Chondrocyte (in vitro differentiated cells): Measurements from ENCODE around the gene MKLN1. TPM values are rescaled to one million over a fixed set of nuclear protein-coding genes. Genes with fewer than 3 reads are reported as not detected.

Experiments used
- DNase-seq: peaks from one replicate; pipeline ENCODE4 v3.0.0; 2021; ENCODE audit warnings: mixed read lengths, low spot score
- H3K27ac Mint-ChIP-seq: one replicate; pipeline ENCODE4 v1.8.0; 2021; ENCODE audit warnings: mild to moderate bottlenecking, moderate library complexity, mixed read lengths; ENCODE audit not compliant: unreplicated experiment
- H3K27me3 Mint-ChIP-seq: 2 replicates; pipeline ENCODE4 v1.8.0; 2021; ENCODE audit warnings: low read depth, mixed read lengths
- H3K36me3 Mint-ChIP-seq: 2 replicates; pipeline ENCODE4 v1.8.0; 2021; ENCODE audit warnings: low read depth, mixed read lengths
- H3K4me1 Mint-ChIP-seq: 2 replicates; pipeline ENCODE4 v1.8.0; 2021; ENCODE audit warnings: low read depth, mild to moderate bottlenecking, mixed read lengths
- H3K4me3 Mint-ChIP-seq: one replicate; pipeline ENCODE4 v1.8.0; 2021; ENCODE audit warnings: mild to moderate bottlenecking, moderate library complexity, mixed read lengths; ENCODE audit not compliant: unreplicated experiment
- H3K9me3 Mint-ChIP-seq: 2 replicates; pipeline ENCODE4 v1.8.0; 2021; ENCODE audit warnings: low read depth, mixed read lengths
- total RNA-seq: library from RNA; stranded (reverse); gene quantifications from 3 replicates; pipeline ENCODE4 v1.2.1, GENCODE V29; 2021
- TF ChIP-seq, protein P1 (sequence below): fragments of 200-600 bp; sonication (generic); IDR thresholded peaks from 2 replicates; pipeline ENCODE4 v1.5.0; 2021; ENCODE audit warnings: antibody characterized with exemption, mild to moderate bottlenecking, moderate library complexity

MKLN1 gene
- total RNA-seq, 1 donor from 2014 or later = 33.4 TPM

DNA sequence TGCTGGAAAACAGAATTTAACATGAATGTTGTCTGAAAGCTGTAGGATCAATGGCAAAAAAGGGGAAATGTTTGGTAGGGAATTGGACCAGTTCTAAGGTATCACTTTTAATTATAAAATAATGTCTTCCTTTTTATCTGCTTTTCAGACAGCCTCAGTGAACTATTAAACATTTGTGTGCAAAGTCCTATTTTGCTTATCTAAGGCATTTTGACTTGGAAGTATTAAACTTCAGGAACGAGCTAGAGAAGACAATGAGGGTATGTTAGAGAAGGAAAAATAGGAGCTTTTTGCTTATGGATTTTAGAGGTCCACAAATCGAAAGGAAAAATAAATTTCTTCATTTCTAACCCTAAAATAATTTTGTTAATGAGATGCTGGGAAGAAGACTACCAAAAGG, 165.4 kb downstream of the MKLN1 start:
- Mint-ChIP-seq H3K27ac (peak overlapping the region; percentile 84), H3K4me1 (peaks cover 31% of the 10 kb centered on the region), H3K9me3 (no peaks in the 10 kb centered on the region), H3K27me3 (no peaks in the 10 kb centered on the region), H3K4me3 (no peak overlapping the region), H3K36me3 (peaks cover 2% of the 10 kb centered on the region)
- TF ChIP-seq, protein P1, sequence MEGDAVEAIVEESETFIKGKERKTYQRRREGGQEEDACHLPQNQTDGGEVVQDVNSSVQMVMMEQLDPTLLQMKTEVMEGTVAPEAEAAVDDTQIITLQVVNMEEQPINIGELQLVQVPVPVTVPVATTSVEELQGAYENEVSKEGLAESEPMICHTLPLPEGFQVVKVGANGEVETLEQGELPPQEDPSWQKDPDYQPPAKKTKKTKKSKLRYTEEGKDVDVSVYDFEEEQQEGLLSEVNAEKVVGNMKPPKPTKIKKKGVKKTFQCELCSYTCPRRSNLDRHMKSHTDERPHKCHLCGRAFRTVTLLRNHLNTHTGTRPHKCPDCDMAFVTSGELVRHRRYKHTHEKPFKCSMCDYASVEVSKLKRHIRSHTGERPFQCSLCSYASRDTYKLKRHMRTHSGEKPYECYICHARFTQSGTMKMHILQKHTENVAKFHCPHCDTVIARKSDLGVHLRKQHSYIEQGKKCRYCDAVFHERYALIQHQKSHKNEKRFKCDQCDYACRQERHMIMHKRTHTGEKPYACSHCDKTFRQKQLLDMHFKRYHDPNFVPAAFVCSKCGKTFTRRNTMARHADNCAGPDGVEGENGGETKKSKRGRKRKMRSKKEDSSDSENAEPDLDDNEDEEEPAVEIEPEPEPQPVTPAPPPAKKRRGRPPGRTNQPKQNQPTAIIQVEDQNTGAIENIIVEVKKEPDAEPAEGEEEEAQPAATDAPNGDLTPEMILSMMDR = no peak
- DNase-seq = no peak

DNA sequence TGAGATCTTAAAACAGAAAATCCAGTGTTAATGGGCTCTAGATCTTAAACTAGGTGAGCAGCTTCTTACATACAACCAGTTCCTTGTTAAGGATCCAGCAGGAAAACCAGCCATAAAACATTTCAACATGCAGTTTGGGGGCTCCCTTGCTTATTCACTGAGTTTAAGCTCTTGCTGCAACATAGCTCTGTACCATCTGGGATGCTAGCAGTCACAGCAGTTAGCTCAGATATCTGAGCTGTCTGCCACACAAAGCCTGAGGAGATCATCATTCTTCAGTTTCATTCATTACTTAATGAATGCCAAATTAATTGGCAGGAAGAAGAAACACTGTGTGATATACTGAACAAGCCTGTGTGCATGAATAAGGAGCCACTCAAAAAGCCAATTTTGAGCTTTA, 165.9 kb downstream of the MKLN1 start:
- H3K27ac Mint-ChIP-seq = no peak overlapping the region
- H3K36me3 Mint-ChIP-seq = peaks cover 2% of the 10 kb centered on the region
- DNase-seq = no peak
- TF ChIP-seq, protein P1 = no peak
- no peaks in the 10 kb centered on the region for H3K27me3 Mint-ChIP-seq
- no peak overlapping the region for H3K4me3 Mint-ChIP-seq
- no peaks in the 10 kb centered on the region for H3K9me3 Mint-ChIP-seq
- peaks cover 31% of the 10 kb centered on the region for H3K4me1 Mint-ChIP-seq

DNA sequence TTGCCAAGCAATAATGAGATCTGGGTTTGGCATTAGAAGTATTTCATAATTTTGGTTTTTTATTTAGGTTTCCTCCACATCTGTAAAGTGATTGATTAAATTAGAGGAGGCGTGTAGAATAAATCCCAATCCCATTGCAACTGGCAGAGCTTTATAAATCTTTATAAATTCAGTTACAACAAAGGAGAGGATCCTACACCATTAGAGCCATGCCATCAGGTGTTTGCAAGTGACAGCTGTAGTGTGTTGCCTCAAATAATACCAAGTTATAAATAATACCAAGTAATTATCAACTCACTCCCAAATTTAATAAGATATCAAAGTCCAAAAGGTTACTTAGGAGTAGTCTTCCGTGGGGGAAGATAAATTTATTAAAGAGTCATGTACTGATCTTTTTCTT, 166.5 kb downstream of the MKLN1 start:
- TF ChIP-seq, protein P1 = no peak
- H3K27ac Mint-ChIP-seq = no peak overlapping the region

DNA sequence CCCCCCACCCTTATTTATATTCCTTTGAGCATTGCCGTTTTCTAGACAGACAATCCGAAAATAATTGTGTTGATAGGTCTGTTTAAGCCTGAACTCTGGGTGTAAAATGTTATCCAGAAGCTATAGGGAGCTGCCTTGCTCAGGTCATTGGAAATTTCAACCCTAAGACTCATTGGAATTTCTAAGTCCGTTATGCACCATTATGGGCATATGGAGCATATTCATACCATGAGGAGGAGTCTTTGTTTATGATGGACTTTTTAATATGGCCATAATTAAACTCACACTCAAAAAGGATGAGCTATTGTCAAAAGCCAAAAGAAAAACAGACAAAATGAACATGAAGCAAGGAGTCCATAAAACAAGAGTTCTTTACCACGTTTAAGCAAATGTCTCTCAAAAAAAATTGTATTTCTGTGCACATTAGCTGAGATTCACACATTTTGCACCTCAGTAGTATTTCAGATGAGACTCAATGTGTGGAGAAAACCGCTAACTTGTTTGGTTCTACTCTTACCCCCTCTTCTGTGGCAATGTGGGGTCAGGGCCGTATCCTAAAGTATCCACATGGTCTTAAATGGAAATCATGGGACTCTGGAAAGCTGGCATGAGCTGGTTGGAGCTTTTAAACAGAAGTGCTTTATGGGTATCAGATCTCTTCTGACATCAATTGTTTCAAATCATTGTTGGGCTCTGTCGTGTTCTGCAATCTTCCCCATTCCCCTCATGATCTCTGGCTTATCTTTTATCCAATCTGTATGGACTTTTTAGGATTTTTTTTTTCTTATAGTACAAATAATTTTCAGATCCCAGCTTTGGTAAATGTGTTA, 168.2 kb downstream of the MKLN1 start:
- no peak for DNase-seq
- H3K4me3 Mint-ChIP-seq = no peak overlapping the region
- TF ChIP-seq, protein P1 = no peak
- H3K4me1 Mint-ChIP-seq = peaks cover 25% of the 10 kb centered on the region
- no peaks in the 10 kb centered on the region for H3K36me3 Mint-ChIP-seq
- H3K9me3 Mint-ChIP-seq = no peaks in the 10 kb centered on the region
- no peak overlapping the region for H3K27ac Mint-ChIP-seq
- H3K27me3 Mint-ChIP-seq = no peaks in the 10 kb centered on the region

More for the DNA sequence above, 166.5 kb downstream of the MKLN1 start:
- no peak for DNase-seq
- no peaks in the 10 kb centered on the region for H3K27me3 Mint-ChIP-seq
- peaks cover 2% of the 10 kb centered on the region for H3K36me3 Mint-ChIP-seq
- no peaks in the 10 kb centered on the region for H3K9me3 Mint-ChIP-seq
- no peak overlapping the region for H3K4me3 Mint-ChIP-seq
- peaks cover 31% of the 10 kb centered on the region for H3K4me1 Mint-ChIP-seq

DNA sequence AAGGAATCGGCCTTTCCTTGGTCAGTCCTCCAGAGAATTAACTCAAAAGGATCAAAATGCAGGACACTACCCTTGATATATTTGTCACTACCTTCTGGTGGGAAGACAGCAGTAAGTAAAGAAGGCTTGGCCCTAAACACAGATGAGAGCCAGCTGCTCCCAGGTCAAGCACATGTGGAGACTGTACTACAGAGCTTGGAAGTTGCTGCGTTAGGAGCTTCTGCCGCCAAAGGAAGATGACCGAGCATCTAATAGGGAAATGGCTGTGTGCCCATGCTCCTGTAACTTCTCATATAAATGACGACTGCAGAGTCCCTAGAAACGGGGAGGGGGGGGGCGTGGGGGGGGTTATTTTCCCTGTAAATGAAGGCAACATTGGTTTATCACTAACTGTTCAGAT, 169.8 kb downstream of the MKLN1 start:
- Mint-ChIP-seq H3K9me3 (no peaks in the 10 kb centered on the region), H3K27me3 (no peaks in the 10 kb centered on the region), H3K4me3 (no peak overlapping the region), H3K27ac (no peak overlapping the region), H3K36me3 (no peaks in the 10 kb centered on the region), H3K4me1 (peaks cover 19% of the 10 kb centered on the region)
- TF ChIP-seq, protein P1 = no peak
- no peak for DNase-seq
